Adipocyte (in vitro differentiated cells): Measurements from ENCODE around the gene NID1.

Experiments
- DNase-seq: peaks from one replicate; pipeline ENCODE4 v3.0.0-alpha.2; 2015; ENCODE audit warnings: low read depth
- H3K27me3 ChIP-seq: replicated peaks from 2 replicates; pipeline ENCODE4 v1.7.0; 2013; ENCODE audit warnings: mild to moderate bottlenecking, low read length, moderate library complexity; ENCODE audit not compliant: control insufficient read depth, insufficient read depth
- H3K36me3 ChIP-seq: 2 replicates; pipeline ENCODE4 v1.7.0; 2013; ENCODE audit warnings: low read length, mild to moderate bottlenecking, moderate library complexity; ENCODE audit not compliant: control insufficient read depth, insufficient read depth, severe bottlenecking
- H3K4me1 ChIP-seq: 2 replicates; pipeline ENCODE4 v1.7.0; 2013; ENCODE audit warnings: mild to moderate bottlenecking, low read length, moderate library complexity; ENCODE audit not compliant: control insufficient read depth, insufficient read depth
- H3K4me3 ChIP-seq: 2 replicates; pipeline ENCODE4 v1.7.0; 2013; ENCODE audit warnings: mild to moderate bottlenecking, low read length, moderate library complexity
- H3K9ac ChIP-seq: 2 replicates; pipeline ENCODE4 v1.7.0; 2013; ENCODE audit warnings: mild to moderate bottlenecking, low read length, moderate library complexity
- H3K9me3 ChIP-seq: 2 replicates; pipeline ENCODE4 v1.7.0; 2013; ENCODE audit warnings: mild to moderate bottlenecking, low read length, moderate library complexity; ENCODE audit not compliant: control insufficient read depth

Gene NID1

DNA sequence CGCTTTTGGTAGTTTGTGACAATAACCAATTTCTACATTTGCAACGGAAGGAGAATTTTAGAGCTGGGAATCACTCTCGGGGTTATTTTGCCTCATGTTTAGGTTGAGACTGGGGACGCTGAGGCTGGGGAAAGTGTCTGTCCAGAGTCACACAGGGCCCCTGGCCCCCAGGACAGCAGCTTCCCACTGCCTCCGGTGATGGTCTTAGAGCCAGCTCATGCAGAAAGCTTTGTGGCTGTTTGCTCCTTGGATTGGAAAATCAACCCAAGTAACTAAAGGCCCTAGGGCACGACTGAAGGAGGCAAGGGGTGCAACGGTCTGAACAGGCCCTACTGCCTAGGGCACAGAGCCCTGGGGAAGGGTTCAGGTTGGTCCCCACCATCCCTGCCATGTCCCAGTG lies 72.0 kb downstream of the NID1 start:
- Histone ChIP-seq H3K4me3 (no peak overlapping the region), H3K36me3 (peaks cover 73% of the 10 kb centered on the region), H3K27me3 (no peaks in the 10 kb centered on the region), H3K4me1 (peaks cover 35% of the 10 kb centered on the region), H3K9ac (peak overlapping the region; percentile 14), H3K9me3 (peaks cover 3% of the 10 kb centered on the region)
- DNase-seq, result no peak

GRCh38 chr1:235992346-235992745 lies 72.5 kb downstream of the NID1 start:
- Histone ChIP-seq H3K9ac (peak overlapping the region; percentile 14), H3K36me3 (peaks cover 73% of the 10 kb centered on the region), H3K9me3 (peaks cover 3% of the 10 kb centered on the region), H3K4me1 (peaks cover 38% of the 10 kb centered on the region), H3K4me3 (no peak overlapping the region), H3K27me3 (no peaks in the 10 kb centered on the region)
- DNase-seq, result no peak

DNA sequence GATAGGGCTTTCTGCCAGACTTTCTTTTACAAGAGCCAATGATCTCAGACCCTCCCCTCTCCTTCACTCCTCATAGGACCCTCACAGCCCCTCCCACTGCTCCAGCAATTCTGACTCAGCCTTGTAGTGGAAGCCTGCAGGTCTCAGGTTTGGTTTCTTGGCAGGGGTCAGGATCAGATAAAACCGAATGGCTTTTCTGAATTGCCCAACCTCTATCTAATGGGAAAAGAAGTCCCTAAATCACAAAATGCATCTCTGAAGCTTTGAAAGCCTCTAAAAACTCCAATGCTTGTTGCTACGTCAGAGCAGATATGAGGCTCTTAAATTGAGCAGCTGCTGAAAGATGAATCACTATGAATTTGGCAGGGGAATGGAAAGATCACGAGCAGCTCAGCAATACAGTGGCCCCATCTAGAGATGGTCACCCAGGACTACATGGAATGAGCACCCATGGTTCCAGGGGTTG lies 74.5 kb downstream of the NID1 start:
- no peaks in the 10 kb centered on the region for H3K27me3 ChIP-seq
- peaks cover 64% of the 10 kb centered on the region for H3K36me3 ChIP-seq
- no peak overlapping the region for H3K4me3 ChIP-seq
- H3K4me1 ChIP-seq, result peaks cover 58% of the 10 kb centered on the region
- H3K9ac ChIP-seq, result peak overlapping the region; percentile 67
- no peak for DNase-seq
- peaks cover 3% of the 10 kb centered on the region for H3K9me3 ChIP-seq

GRCh38 chr1:235989105-235989504 lies 75.8 kb downstream of the NID1 start:
- no peaks in the 10 kb centered on the region for H3K27me3 ChIP-seq
- H3K36me3 ChIP-seq, result peaks cover 62% of the 10 kb centered on the region
- peaks cover 3% of the 10 kb centered on the region for H3K9me3 ChIP-seq
- no peak for DNase-seq
- no peak overlapping the region for H3K4me3 ChIP-seq
- H3K9ac ChIP-seq, result peak overlapping the region; percentile 43
- H3K4me1 ChIP-seq, result peaks cover 71% of the 10 kb centered on the region

DNA sequence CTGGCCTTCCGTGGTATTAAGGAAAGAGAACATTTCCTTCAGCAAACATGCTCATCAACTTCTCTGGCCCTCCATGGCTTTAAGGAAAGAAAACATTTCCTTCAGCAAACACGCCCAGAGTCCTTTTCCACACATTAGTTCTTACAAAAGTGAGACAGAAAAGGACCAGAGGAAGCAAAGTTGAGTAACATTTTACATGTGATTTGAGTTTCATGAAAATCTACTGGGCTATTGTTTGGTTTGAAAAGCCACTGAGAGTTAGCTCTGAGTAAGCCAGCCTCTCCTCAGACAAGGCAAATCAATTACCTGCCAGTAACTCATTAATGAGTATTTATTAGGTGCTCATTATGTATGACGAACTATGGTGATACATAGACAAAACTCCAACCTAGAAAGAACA lies 78.0 kb downstream of the NID1 start:
- Histone ChIP-seq H3K4me3 (no peak overlapping the region), H3K9me3 (peaks cover 3% of the 10 kb centered on the region), H3K36me3 (peaks cover 59% of the 10 kb centered on the region), H3K9ac (peak overlapping the region; percentile 14), H3K27me3 (no peaks in the 10 kb centered on the region), H3K4me1 (peaks cover 84% of the 10 kb centered on the region)
- DNase-seq, result no peak

- Histone ChIP-seq H3K9ac (peak overlapping the region; percentile 84), H3K27me3 (no peaks in the 10 kb centered on the region), H3K36me3 (peaks cover 69% of the 10 kb centered on the region), H3K9me3 (no peaks in the 10 kb centered on the region), H3K4me3 (peak overlapping the region; percentile 49), H3K4me1 (peaks cover 70% of the 10 kb centered on the region)
- peak; percentile 83 for DNase-seq
Observed at GRCh38 chr1:235984041-235984825, 80.7 kb downstream of the NID1 start.

- Histone ChIP-seq H3K36me3 (peaks cover 83% of the 10 kb centered on the region), H3K4me3 (no peak overlapping the region), H3K4me1 (peaks cover 56% of the 10 kb centered on the region), H3K9ac (no peak overlapping the region), H3K9me3 (peaks cover 20% of the 10 kb centered on the region), H3K27me3 (no peaks in the 10 kb centered on the region)
- no peak for DNase-seq
Observed at GRCh38 chr1:235980976-235981375, 83.9 kb downstream of the NID1 start.

DNA sequence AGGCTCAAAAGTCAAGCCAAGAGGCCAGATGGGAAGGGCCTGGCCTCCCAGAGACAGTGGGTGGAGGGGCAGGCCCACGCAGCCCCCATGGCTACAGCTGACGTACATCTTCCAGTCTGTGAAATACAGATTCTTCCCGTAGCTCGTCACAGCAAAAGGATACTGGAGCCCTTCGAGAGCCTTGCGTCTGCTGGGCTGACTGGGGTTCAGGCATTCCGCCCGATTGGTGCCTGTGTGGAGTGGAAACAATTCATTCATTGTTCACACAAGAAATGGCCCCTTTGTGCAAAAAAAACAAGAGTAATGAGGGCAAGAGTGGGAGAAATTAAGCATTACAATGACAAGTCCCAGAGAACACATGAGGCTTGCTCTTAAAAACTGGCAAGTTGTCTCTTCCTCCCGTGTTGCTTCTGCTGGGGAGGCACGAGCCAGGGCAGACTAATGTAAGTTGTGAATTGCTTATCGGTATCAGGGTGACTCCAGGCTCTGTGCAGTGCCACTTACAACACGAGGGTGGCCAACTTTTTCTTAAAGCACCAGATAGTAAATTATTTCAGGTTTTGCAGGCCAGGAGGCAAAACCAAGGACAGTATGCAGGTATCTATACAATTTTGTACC lies 85.1 kb downstream of the NID1 start:
- no peak overlapping the region for H3K9ac ChIP-seq
- H3K36me3 ChIP-seq, result peaks cover 80% of the 10 kb centered on the region
- no peak overlapping the region for H3K4me3 ChIP-seq
- H3K27me3 ChIP-seq, result no peaks in the 10 kb centered on the region
- H3K4me1 ChIP-seq, result peaks cover 47% of the 10 kb centered on the region
- no peak for DNase-seq
- peaks cover 20% of the 10 kb centered on the region for H3K9me3 ChIP-seq

DNA sequence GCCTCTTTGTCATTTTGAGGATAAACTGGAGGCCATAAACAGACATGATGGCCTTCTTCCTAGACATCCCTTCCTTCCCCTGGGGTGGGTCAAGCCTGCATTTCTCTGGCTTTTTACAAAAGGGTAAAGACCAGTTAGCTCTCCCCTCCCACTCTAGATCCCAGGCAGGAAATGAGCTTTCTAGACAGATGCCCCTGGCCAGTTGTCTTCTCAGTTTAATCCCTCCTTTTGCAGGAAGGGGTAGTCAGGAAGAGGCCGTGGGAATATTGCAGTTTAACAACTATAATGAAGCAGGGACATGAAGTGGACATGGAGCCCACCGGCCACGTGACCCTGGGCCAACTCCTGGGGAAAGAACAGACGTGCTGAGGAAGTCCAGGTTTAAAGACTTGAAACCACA lies 85.7 kb downstream of the NID1 start:
- H3K36me3 ChIP-seq, result peaks cover 85% of the 10 kb centered on the region
- no peak overlapping the region for H3K4me3 ChIP-seq
- no peak overlapping the region for H3K9ac ChIP-seq
- H3K27me3 ChIP-seq, result no peaks in the 10 kb centered on the region
- peaks cover 47% of the 10 kb centered on the region for H3K4me1 ChIP-seq
- peaks cover 20% of the 10 kb centered on the region for H3K9me3 ChIP-seq
- no peak for DNase-seq

GRCh38 chr1:235976490-235976889 lies 88.4 kb downstream of the NID1 start:
- no peaks in the 10 kb centered on the region for H3K27me3 ChIP-seq
- H3K9me3 ChIP-seq, result peaks cover 20% of the 10 kb centered on the region
- H3K36me3 ChIP-seq, result peaks cover 75% of the 10 kb centered on the region
- DNase-seq, result no peak
- peak overlapping the region; percentile 11 for H3K4me3 ChIP-seq
- H3K9ac ChIP-seq, result no peak overlapping the region
- peaks cover 38% of the 10 kb centered on the region for H3K4me1 ChIP-seq

GRCh38 chr1:235974616-235975015 lies 90.3 kb downstream of the NID1 start:
- Histone ChIP-seq H3K4me3 (no peak overlapping the region), H3K4me1 (peaks cover 37% of the 10 kb centered on the region), H3K9me3 (peaks cover 20% of the 10 kb centered on the region), H3K36me3 (peaks cover 56% of the 10 kb centered on the region), H3K27me3 (no peaks in the 10 kb centered on the region), H3K9ac (no peak overlapping the region)
- DNase-seq, result no peak
